B cell (primary cell): Measurements from ENCODE around the gene FSD1. TPM values are rescaled to one million over a fixed set of nuclear protein-coding genes. Genes with fewer than 3 reads are reported as not detected.

Source experiments
- ATAC-seq: fragments of 200-7000 bp; cut with Tn5 transposase; one replicate; pipeline ENCODE4 v1.10.0; 2021; ENCODE audit warnings: low read depth, mild to moderate bottlenecking, moderate number of reproducible peaks, moderate library complexity
- CTCF ChIA-PET: fragments of 350-600 bp; sonication (Branson Sonifier 250); formaldehyde crosslinking; loops from one replicate; lab custom pipeline; 2021; ENCODE audit warnings: antibody characterized with exemption, inconsistent platforms; lab: Charles Lee
- POLR2A ChIA-PET: fragments of 350-600 bp; sonication (Branson Sonifier 250); formaldehyde crosslinking; loops from one replicate; lab custom pipeline; 2021; ENCODE audit warnings: antibody characterized with exemption; lab: Charles Lee
- DNase-seq: peaks from one replicate; pipeline ENCODE4 v3.0.0; 2013
- H2AFZ ChIP-seq: 2 replicates; pipeline ENCODE4 v1.6.1; 2012; ENCODE audit warnings: mild to moderate bottlenecking, low read depth, low read length; ENCODE audit not compliant: insufficient read depth, poor library complexity, severe bottlenecking
- H3K27ac ChIP-seq, 2 donors: 1 replicate in 1 of 2; 2 replicates in 1 of 2; pipeline ENCODE4 v1.5.1; 2012 to 2013; ENCODE audit warnings: low read length in 2 of 2, mild to moderate bottlenecking in 2 of 2, moderate library complexity in 1 of 2
- H3K27me3 ChIP-seq, 4 experiments: fragments of 200-600 bp in 1 of 4; sonication (generic) in 1 of 4; replicated peaks in 1 of 4; 1 replicate in 2 of 4; 2 replicates in 2 of 4; pipeline versions ENCODE4 v1.6.1 to v1.7.0; 2013 to 2016; ENCODE audit warnings: low read length in 3 of 4, mild to moderate bottlenecking in 2 of 4, mixed read lengths in 1 of 4, moderate library complexity in 1 of 4; ENCODE audit not compliant: insufficient read depth in 4 of 4, control insufficient read depth in 3 of 4; ENCODE audit errors: control extremely low read depth in 1 of 4
- H3K36me3 ChIP-seq, 2 experiments: replicated peaks in 1 of 2; 1 replicate in 1 of 2; 2 replicates in 1 of 2; pipeline versions ENCODE4 v1.6.1 to v1.7.1; 2013; ENCODE audit warnings: low read length in 1 of 2; ENCODE audit not compliant: insufficient read depth in 2 of 2, control insufficient read depth in 1 of 2; ENCODE audit errors: control extremely low read depth in 1 of 2, extremely low read depth in 1 of 2
- H3K4me1 ChIP-seq, 2 donors: fragments of 200-600 bp in 1 of 2; sonication (generic) in 1 of 2; 1 replicate in 1 of 2; 2 replicates in 1 of 2; pipeline versions ENCODE4 v1.5.1 to v1.6.1; 2013 to 2017; ENCODE audit warnings: low read length in 2 of 2; ENCODE audit not compliant: control insufficient read depth in 2 of 2, insufficient read depth in 2 of 2
- H3K4me2 ChIP-seq: replicated peaks from 2 replicates; pipeline ENCODE3; 2012; ENCODE audit warnings: mild to moderate bottlenecking, low read depth, low read length; ENCODE audit not compliant: poor library complexity, severe bottlenecking
- H3K4me3 ChIP-seq, 5 experiments: fragments of 200-600 bp in 1 of 5; sonication (generic) in 1 of 5; 1 replicate in 3 of 5; 2 replicates in 2 of 5; pipeline versions ENCODE4 v1.5.1 to v1.7.0; 2011 to 2016; ENCODE audit warnings: low read length in 4 of 5, mild to moderate bottlenecking in 4 of 5, low read depth in 2 of 5, control low read depth in 1 of 5, moderate library complexity in 1 of 5; ENCODE audit not compliant: insufficient read depth in 1 of 5; ENCODE audit errors: control extremely low read depth in 1 of 5, extremely low read depth in 1 of 5
- H3K79me2 ChIP-seq: fragments of 200-600 bp; sonication (generic); one replicate; pipeline ENCODE4 v1.6.0; 2016; ENCODE audit warnings: low read length; ENCODE audit not compliant: control insufficient read depth, insufficient read depth
- H3K9ac ChIP-seq: fragments of 200-600 bp; sonication (generic); 2 replicates; pipeline ENCODE4 v1.6.1; 2017; ENCODE audit warnings: mild to moderate bottlenecking, low read length, moderate library complexity
- H3K9me3 ChIP-seq, 3 donors: one replicate each; pipeline versions ENCODE4 v1.6.1 to v1.7.1; 2013; ENCODE audit warnings: low read length in 2 of 3; ENCODE audit not compliant: control insufficient read depth in 2 of 3, insufficient read depth in 1 of 3; ENCODE audit errors: control extremely low read depth in 1 of 3
- H4K20me1 ChIP-seq: 2 replicates; pipeline ENCODE4 v1.6.0; 2012; ENCODE audit warnings: mild to moderate bottlenecking, low read length; ENCODE audit not compliant: insufficient read depth, control insufficient read depth, poor library complexity, severe bottlenecking
- H3K27ac Mint-ChIP-seq: one replicate; pipeline ENCODE4 v1.8.0; 2021; ENCODE audit warnings: mixed read lengths
- H3K27me3 Mint-ChIP-seq: one replicate; pipeline ENCODE4 v1.8.0; 2021; ENCODE audit warnings: mixed read lengths
- H3K4me1 Mint-ChIP-seq: one replicate; pipeline ENCODE4 v1.8.0; 2021; ENCODE audit warnings: mixed read lengths
- H3K4me3 Mint-ChIP-seq: one replicate; pipeline ENCODE4 v1.8.0; 2021; ENCODE audit warnings: mixed read lengths
- H3K9me3 Mint-ChIP-seq: one replicate; pipeline ENCODE4 v1.8.0; 2022; ENCODE audit warnings: mixed read lengths; ENCODE audit not compliant: insufficient read depth
- CTCF ChIP-seq: fragments of 200-600 bp; IDR thresholded peaks from one replicate; pipeline ENCODE4 v1.8.0; 2022; ENCODE audit warnings: antibody characterized with exemption, mild to moderate bottlenecking
- EZH2 ChIP-seq: IDR thresholded peaks from 2 replicates; pipeline ENCODE4 v1.6.1; 2012; ENCODE audit warnings: borderline replicate concordance, low read depth, mild to moderate bottlenecking, moderate library complexity, low read length; ENCODE audit not compliant: insufficient read depth, poor library complexity, severe bottlenecking
- WGBS: methylation state at CpG from one replicate; pipeline ENCODE4 v1.1.5; 2013; ENCODE audit warnings: missing lambda C conversion rate; ENCODE audit not compliant: insufficient coverage; 5-methylcytosine and 5-hydroxymethylcytosine counted together
- intact Hi-C: fragments of 100-400 bp; cut with micrococcal nuclease; formaldehyde crosslinking; loops from one replicate; pipeline ENCODE4 v1.10.0; 2022
- polyA plus RNA-seq: library from polyadenylated mRNA; depleted of rRNA; stranded (reverse); fragments of >200 nt; gene quantifications from 2 replicates; pipeline ENCODE4 v1.2.3, GENCODE V29; 2012
- total RNA-seq, 2 donors: library from RNA; stranded (reverse); fragments of 120-200 nt in 1 of 2; gene quantifications; 1 replicate in 1 of 2; 2 replicates in 1 of 2; pipeline versions ENCODE4 v1.2.3 to v1.2.4, GENCODE V29; 2013 to 2022

FSD1 gene
- total and polyA plus RNA-seq, 2 donors (not counting 1 experiment from before 2014, with no cell fraction given): 2.7 to 2.8 TPM

- H3K4me3 ChIP-seq: no peak overlapping the region
- POLR2A ChIA-PET: interaction anchor here (0.6 kb wide), 1 partner anchor 40 kb away, joined by 5 read pairs; no protein-coding TSS in a partner anchor
- 95% methylated on average over 31 of the region's 31 CpGs for whole genome bisulfite sequencing
- DNase-seq: no peak
- H4K20me1 ChIP-seq: peaks cover 65% of the 10 kb centered on the region
- H3K4me1 Mint-ChIP-seq: peaks cover 77% of the 10 kb centered on the region
- intact Hi-C loops: no loop called here
- TF ChIP-seq CTCF: no peak
- TF ChIP-seq EZH2: no peak
- no peaks in the 10 kb centered on the region for H3K9me3 Mint-ChIP-seq
- ATAC-seq: no peak
- peaks cover 0 to 9% of the 10 kb centered on the region in 2 experiments for H3K36me3 ChIP-seq
- H3K9me3 ChIP-seq: peaks cover 0 to under 1% (median 0%) of the 10 kb centered on the region in 3 donors
- no peaks in the 10 kb centered on the region for H3K27me3 Mint-ChIP-seq
- H3K4me3 Mint-ChIP-seq: peak overlapping the region; percentile 83
- H3K27ac ChIP-seq: peak overlapping the region; percentile 84 to 95
- CTCF ChIA-PET: interaction anchor here (1.5 kb wide), 1 partner anchor 11 kb away, joined by 5 read pairs; no protein-coding TSS in a partner anchor
- peak overlapping the region; percentile 96 for H3K4me2 ChIP-seq
- no peak overlapping the region for H2AFZ ChIP-seq
- no peaks in the 10 kb centered on the region for H3K27me3 ChIP-seq
- H3K27ac Mint-ChIP-seq: peak overlapping the region; percentile 81
- peaks cover 59% of the 10 kb centered on the region for H3K79me2 ChIP-seq
- no peak overlapping the region for H3K9ac ChIP-seq
- peaks cover 85 to 92% of the 10 kb centered on the region in 2 donors for H3K4me1 ChIP-seq
Observed at GRCh38 chr19:4371247-4372164, 67.1 kb downstream of the FSD1 start.
